GM21381 (cell line): ENCODE measurements around the gene NUAK2.

Experiments
- ATAC-seq: cut with Tn5 transposase; IDR thresholded peaks from one replicate; pipeline ENCODE4 v1.9.1; 2021; ENCODE audit warnings: mild to moderate bottlenecking, moderate library complexity; ENCODE audit not compliant: unreplicated experiment

Gene NUAK2

GRCh38 chr1:205258719-205259118 lies 62.8 kb downstream of the NUAK2 start:
- no peak for ATAC-seq

GRCh38 chr1:205258261-205258691 lies 63.3 kb downstream of the NUAK2 start:
- no peak for ATAC-seq

- ATAC-seq: no peak
Observed at GRCh38 chr1:205257735-205258134, 63.8 kb downstream of the NUAK2 start.

- ATAC-seq: no peak
Observed at GRCh38 chr1:205256951-205257625, 64.5 kb downstream of the NUAK2 start.

GRCh38 chr1:205255941-205256780 lies 65.4 kb downstream of the NUAK2 start:
- ATAC-seq: peak; percentile 64
